Activated CD4-positive, CD25-positive, alpha-beta regulatory T cell treated with anti-CD3 and anti-CD28 coated beads, Interleukin-2, amount 50 U/mL, for 72 hours (primary cell): Measurements from ENCODE around the gene RNU1-3.
"Not testable (repeated sequence)": the region's sequence is repeated elsewhere in the genome, so short reads cannot be mapped to it uniquely, and the experiment has no call there.

Experiments used
- DNase-seq: peaks from one replicate; pipeline ENCODE4 v3.0.0; 2021

Gene RNU1-3

DNA sequence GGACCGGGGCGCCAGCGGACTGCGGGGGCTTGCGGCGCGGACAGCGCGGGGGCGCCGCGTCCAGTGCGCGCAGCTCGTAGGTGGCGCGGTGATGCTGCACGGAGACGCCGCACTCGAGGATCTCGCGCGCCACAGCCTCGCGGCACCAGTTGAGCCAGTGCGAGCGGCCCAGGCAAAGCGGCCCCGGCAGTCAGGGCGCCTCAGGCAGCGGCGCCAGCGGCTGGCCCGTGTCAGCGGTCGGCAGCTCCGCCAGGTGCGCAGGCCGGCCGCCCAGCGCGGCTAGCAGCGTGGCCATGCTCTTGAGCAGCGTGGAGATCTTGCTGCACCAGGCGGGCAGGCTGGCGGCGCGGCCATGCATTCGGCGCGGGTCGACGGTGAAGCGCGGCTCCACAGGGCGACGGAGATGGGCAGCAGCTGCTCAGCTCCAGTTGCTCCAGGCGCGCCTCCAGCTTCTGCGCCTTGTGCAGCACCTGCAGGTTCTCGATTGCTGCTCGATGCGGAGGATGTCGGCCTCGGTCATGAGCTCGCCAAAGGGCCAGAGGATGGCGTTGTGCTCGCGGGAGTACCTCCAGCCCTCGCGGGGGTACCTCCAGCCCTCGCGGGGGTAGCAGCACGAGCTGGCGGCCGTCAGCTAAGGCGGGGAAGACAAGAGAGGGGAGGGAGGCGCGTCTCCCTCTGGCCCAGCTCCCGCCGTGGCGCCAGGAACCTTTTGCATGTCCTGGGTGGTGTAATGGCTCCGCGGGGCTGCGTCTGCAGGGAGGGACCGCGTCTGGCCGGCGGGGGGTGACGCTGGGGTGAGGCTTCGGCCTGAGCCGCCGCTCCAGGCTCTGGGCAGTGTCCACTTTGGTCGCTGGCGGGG is 26.9 kb upstream of the RNU1-3 start:
- not testable (repeated sequence) for DNase-seq

- not testable (repeated sequence) for DNase-seq
Observed at GRCh38 chr1:16692717-16693448, 26.1 kb upstream of the RNU1-3 start.

DNA sequence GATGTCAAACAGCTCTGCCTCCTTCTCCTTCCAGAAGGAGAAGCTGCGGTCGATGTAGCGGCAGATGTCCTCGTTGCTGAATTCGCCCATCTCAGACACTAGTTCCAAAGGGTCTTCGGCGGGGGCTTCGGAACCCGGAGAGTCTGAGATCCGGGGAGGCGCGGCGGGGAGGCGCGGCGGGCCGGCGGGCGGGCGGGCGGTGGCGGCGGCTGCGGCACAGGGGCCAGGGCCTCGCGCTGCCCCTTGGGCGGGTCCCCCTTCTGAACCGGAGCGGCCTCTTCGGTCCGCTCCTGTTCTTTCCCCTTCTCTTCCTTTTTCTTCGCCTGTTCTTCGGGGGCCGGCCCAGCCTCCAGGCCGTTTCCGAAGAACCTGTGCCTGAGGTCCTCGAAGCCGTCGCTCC is 25.5 kb upstream of the RNU1-3 start:
- DNase-seq, result not testable (repeated sequence)

DNA sequence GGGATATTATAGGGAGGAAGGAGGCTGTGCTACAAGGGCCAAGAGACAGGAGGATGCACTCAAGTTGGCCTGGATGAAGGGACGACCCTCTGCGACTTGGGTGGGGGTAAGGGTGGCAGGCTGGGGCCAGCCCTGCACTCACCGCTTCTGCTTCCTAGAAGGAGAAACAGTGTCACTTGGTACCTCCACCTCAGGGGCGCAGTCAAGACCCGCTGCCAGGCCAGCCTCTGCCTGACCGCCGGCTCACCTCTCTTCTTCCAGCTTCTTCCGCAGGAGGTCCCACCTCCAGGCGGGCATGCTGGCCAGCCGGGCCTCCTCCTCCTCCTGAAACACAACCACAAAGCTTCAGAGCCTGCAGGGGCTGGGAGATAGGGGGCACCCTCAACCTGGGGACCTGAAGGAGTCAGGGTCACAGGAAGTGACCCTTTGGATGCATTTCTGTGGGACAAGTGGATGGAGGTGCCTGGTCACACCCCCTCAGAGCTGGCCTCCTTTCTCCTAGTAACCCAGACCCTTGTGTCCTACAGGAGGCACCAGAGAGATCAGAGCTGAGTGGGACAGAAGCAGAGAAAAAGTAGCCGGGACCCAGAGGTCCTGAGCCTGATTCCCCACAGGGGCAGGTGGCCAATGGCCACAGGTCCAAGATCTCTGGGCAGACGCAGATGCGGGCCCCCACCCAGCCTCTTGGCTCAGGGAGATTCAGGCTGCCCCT is 24.4 kb upstream of the RNU1-3 start:
- DNase-seq, result not testable (repeated sequence)

DNA sequence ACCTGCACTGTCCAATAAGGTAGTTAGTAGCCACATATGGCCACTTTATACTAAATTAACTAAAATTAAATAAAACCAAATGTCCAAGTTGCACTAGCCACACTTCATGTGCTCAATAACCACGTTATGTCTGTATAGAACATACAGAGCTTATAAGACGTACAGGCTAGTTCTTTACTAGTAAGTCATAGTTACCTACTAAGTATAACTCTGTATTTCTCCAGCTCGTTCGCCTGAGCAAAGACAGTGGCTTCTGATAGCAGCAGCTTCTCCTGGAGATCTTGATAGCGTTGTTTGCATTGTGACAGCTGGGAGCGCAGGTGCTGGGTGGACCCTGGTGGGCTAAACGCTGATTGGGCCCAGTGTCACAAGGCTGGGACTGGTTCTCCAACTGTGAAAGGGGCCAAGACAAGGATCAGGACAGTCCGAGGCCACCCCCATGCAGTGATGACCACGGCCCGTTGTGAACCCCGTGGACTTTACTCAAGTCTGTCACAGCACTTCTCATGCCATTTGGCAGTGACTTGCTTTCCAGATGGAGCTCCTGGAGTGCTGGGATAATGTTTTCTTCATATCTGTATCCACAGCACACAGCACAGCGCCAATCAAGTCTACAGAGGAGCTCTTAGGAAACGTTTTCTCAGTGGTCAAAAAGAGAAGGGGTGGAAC is 20.5 kb upstream of the RNU1-3 start:
- DNase-seq, result not testable (repeated sequence)

DNA sequence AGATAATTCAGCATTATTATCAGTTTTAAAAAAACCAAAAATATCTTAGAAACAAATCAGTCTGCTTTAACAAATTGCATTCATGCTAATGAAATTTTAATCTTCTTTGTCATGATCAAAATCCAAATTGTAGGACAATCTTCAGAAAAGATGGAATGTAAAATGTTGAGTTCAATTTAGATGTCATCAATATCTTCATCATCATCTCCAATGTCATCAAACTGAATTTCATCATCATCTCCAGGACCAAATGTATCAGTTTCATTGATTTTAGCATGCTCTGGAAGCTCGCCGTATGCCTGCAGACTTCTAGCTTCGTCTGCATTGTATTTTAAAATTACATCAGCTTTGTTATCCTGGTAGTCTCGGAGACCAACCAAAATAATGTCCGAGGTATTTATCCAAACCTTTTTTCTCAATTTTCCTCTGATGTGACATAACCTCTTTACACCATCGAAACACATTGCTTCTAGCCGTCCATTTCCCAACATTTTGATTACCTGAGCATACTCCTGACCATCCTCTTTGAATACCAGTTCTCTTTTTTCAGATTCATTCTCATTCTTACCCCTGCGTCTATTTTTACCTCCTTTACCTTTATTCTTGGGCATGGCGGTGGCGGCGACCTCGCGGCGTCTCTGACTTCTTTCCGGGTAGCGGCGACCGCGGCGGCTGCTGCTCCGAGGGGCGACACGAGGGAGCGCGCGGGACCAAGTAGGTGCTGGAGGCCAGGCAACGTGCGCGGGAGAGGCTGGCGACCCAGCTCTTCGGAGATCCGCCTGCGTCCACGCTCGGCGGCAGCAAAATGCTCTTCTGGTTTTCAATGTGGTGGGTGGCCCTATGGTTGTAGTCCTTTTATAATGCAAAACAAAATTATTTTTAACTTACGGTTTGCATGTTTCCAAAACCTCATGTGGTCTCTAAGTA is 19.0 kb upstream of the RNU1-3 start:
- DNase-seq, result not testable (repeated sequence)

DNA sequence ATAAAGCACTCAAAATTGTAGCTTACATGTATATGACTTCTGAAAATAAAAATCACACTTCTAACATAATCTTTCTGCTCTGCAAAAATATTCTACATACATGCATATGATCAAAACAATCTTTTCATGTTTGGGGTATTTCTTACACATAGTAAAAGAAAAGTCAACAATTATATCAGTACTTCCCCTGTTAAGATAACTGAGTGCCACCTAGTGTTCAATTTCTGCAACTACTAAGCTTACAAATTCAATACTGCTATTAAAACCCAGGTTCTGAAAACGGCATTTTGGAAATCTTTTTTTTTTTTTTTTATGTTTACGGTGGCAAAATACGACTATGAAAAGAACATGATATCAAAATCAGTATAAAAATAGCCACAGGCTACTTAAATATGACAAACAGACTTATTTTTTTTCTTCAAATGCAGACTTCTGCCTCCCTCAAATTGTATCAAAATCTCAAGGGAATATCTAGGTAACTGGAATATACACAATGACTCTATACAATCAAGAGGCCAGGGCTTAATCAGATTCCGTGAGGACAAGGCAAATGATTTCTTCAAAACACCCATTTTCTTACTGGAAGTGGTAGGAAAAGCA is 18.1 kb upstream of the RNU1-3 start:
- DNase-seq, result not testable (repeated sequence)

DNA sequence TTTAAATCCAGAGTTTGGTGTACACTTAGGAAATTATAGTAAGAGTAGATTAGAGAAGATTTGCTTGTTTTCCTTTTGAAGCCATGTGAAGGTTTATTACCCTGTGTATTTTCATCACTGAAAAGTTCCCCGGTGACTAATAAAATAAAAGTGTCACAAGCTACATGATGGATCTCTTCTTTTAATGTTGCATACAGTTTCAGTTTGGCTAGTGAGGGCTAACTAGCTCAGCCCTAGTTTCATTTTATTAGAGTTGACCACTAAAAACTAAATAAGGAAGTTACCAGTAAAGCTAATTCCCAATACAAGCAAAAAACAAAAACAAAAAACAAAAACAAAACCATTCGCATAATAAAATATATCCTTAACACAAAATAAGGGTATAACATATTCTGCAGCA is 17.4 kb upstream of the RNU1-3 start:
- not testable (repeated sequence) for DNase-seq

DNA sequence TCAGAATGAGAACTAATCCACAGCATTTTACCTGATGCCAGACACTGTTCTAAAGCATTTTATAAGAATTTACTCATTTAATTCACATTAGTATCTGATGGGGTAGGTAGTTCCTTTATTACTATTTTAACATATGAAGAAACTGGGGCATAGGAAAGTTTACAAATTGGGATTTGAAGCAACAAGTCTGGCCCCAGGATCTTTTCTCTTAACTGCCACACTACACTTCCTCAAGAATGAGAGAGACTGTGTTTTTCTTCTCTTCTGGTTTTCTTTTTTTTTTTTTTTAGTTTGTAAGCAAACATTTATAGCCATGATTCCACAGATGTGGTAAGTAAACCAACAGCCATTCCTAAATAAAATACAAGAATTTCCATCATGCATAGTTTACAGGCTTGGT is 16.1 kb upstream of the RNU1-3 start:
- not testable (repeated sequence) for DNase-seq

- not testable (repeated sequence) for DNase-seq
Observed at GRCh38 chr1:16680366-16680765, 13.6 kb upstream of the RNU1-3 start.

DNA sequence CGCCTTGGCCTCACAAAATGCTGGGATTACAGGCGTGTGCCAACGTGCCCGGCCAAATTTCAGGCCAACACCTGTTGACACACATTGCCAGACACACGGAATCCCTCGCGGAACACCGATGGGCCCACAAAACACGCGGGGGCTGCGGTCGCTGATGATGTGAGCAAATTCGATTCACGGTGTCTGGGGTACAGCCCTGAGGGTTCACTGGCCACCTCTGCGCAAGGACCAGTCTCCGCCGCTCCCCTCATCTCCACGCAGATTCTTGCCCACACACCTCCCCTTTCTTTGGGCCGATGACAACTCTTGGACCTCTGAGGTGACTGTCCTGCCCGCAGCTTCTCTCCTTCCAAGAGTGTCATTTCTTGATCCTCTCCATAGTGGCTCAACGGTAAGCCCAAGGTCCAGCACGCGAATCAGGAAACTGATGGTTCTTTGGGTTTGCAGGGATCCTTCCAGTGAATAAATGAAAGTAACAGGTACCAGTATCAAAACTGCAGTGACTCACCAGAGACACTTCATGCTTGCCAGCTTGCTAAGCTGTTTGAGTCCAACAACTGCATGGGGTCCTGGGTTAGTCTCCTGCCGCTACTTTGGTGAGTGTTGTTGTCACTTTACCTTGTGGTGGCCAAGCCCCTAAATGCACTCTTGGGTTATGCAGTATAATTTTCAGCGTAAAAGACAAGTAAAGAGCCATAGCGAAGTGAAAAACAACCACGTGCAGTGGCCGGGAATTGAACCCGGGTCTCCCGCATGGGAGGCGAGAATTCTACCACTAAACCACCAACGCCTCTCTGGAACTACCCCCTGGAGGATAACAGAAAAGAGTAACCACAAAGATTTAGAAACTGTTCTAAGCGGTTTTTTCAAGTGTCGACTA is 11.0 kb upstream of the RNU1-3 start:
- peak; percentile 55 for DNase-seq

- not testable (repeated sequence) for DNase-seq
Observed at GRCh38 chr1:16676661-16677523, 10.1 kb upstream of the RNU1-3 start.

GRCh38 chr1:16675118-16675510 is 8.4 kb upstream of the RNU1-3 start:
- not testable (repeated sequence) for DNase-seq

- not testable (repeated sequence) for DNase-seq
Observed at GRCh38 chr1:16673976-16674375, 7.2 kb upstream of the RNU1-3 start.

GRCh38 chr1:16665836-16666235 is 912 bp downstream of the RNU1-3 start:
- DNase-seq, result not testable (repeated sequence)

DNA sequence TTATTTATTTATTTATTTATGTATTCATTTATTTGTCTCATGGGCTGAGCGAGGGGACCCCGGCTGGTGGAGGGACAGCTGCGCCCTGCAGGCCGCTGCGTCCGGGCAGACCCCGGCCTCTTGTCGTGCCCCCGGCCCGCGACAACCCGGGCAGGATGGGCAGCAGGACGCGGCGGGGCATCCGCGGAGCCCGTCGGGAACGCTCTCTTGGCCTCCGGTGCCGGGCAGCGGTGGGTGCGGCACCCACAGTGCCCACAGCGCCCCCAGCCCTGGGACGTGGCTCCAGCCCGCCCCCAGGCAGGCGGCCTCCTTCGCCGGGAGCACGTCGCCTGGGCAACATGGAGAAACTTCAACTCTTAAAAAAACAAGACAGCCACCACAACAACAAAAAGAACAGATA is 8.5 kb downstream of the RNU1-3 start:
- DNase-seq, result not testable (repeated sequence)

GRCh38 chr1:16656981-16657683 is 9.6 kb downstream of the RNU1-3 start:
- DNase-seq, result not testable (repeated sequence)

DNA sequence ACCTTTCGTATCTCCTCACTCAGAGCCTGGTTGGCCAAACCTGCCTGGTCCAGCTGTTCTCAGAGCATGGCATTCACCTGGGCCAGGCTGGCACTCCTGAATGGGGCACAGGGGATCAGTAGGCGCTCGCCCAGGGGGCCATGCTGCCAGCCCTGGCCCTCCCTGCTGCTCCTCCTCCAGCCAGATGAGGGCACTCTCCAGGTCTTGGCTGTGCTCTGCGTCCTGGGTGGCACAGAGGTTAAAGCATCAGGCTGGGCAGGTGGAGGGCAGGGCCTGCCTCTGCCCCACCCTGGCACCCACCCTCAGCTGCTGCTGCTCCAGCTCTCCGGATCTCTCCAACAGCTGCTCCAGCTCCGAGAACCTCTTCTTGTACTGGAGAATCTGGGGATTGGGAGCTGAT is 10.2 kb downstream of the RNU1-3 start:
- DNase-seq, result not testable (repeated sequence)
